Lower leg skin (tissue), 4 donors: ENCODE data around the gene RUFY3. TPM values are rescaled to one million over a fixed set of nuclear protein-coding genes. Genes with fewer than 3 reads are reported as not detected.
"Not testable (repeated sequence)": the region's sequence is repeated elsewhere in the genome, so short reads cannot be mapped to it uniquely, and the experiment has no call there.

ENCODE experiments used
- DNase-seq, 2 donors: peaks; one replicate each; pipeline ENCODE4 v3.0.0-alpha.2; 2019; ENCODE audit warnings: low spot score in 2 of 2
- H3K4me3 ChIP-seq: fragments of 200-600 bp; sonication (generic); 2 replicates; pipeline ENCODE4 v1.5.1; 2017; ENCODE audit warnings: mild to moderate bottlenecking, low read depth; ENCODE audit not compliant: poor library complexity, severe bottlenecking
- POLR2A ChIP-seq, 2 donors: fragments of 450-650 bp; IDR thresholded peaks; one replicate each; pipeline ENCODE4 v1.6.1; 2016 to 2017; ENCODE audit warnings: antibody characterized with exemption in 2 of 2, mild to moderate bottlenecking in 1 of 2, moderate library complexity in 1 of 2
- WGBS, 2 donors: methylation state at CpG; one replicate each; pipeline ENCODE4 v1.1.5; 2018; 5-methylcytosine and 5-hydroxymethylcytosine counted together
- intact Hi-C: fragments of 100-400 bp; cut with DNase I; formaldehyde crosslinking; loops from one replicate; pipeline ENCODE4 v1.15.0; 2023; ENCODE audit warnings: low total_unique reads
- total RNA-seq, 4 donors: library from RNA; depleted of rRNA; stranded (reverse); fragments of >200 nt; gene quantifications; one replicate each; pipeline ENCODE4 v1.1.0, GENCODE V29; 2016
- TF ChIP-seq, protein P1 (sequence below), 3 donors: fragments of 450-650 bp; IDR thresholded peaks; one replicate each; pipeline ENCODE4 v1.5.1; 2016; ENCODE audit warnings: antibody characterized with exemption in 3 of 3, mild to moderate bottlenecking in 3 of 3, moderate library complexity in 2 of 3

RUFY3 gene
- total RNA-seq, 4 donors from 2014 or later = 54.2 to 88.9 (median 65.7) TPM

DNA sequence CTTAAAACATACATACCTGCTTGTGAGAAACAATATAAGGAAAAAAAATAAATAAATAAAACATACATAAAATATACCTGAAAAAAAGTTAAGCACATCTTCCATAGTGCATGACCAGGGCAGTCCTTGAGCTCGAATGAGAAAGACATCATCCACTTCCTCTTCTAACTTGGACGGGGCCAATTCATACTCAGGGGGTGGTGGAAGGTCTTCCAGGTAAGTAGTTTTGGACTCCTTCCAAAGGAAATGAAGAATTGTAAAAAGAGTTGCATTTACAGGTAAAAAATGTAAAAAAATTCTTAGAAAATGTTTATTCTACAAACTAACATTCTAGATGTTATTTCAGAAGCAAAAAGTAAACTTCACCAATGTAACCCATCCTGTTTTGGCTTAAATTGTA lies 114.3 kb downstream of the RUFY3 start:
- no peak overlapping the region for H3K4me3 ChIP-seq
- intact Hi-C loops = no loop called here
- TF ChIP-seq, protein P1, sequence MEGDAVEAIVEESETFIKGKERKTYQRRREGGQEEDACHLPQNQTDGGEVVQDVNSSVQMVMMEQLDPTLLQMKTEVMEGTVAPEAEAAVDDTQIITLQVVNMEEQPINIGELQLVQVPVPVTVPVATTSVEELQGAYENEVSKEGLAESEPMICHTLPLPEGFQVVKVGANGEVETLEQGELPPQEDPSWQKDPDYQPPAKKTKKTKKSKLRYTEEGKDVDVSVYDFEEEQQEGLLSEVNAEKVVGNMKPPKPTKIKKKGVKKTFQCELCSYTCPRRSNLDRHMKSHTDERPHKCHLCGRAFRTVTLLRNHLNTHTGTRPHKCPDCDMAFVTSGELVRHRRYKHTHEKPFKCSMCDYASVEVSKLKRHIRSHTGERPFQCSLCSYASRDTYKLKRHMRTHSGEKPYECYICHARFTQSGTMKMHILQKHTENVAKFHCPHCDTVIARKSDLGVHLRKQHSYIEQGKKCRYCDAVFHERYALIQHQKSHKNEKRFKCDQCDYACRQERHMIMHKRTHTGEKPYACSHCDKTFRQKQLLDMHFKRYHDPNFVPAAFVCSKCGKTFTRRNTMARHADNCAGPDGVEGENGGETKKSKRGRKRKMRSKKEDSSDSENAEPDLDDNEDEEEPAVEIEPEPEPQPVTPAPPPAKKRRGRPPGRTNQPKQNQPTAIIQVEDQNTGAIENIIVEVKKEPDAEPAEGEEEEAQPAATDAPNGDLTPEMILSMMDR (IDR thresholded peaks at IDR 0.05) = no peak
- TF ChIP-seq POLR2A (IDR thresholded peaks at IDR 0.05) = no peak
- DNase-seq = no peak
- WGBS, 2 donors = 66 to 74% methylated on average over 2 of the region's 2 CpGs

DNA sequence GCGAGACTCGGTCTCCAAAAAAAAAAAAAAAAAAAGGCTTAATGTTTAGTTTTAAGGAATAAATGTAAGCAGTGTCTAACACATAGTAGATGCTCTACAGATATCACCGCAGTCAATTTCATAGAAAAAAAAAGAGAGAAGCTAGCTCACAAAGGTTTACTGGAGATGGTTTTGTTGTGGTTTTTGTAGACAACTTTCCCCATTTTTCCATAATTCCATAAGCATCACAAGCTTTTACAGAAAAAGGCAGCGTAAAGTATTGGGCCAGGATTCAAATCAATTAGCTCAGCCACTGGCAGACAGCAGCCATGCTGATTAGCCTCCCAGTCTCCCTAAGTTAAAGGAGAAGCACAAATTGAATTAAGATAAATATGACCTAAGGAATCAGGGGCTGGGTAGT lies 116.4 kb downstream of the RUFY3 start:
- 12 to 21% methylated on average over 4 of the region's 4 CpGs for WGBS, 2 donors
- intact Hi-C loops = no loop called here
- no peak for TF ChIP-seq POLR2A (IDR thresholded peaks at IDR 0.05)
- TF ChIP-seq, protein P1 (IDR thresholded peaks at IDR 0.05) = no peak
- DNase-seq = no peak
- peak overlapping the region; percentile 79 for H3K4me3 ChIP-seq

DNA sequence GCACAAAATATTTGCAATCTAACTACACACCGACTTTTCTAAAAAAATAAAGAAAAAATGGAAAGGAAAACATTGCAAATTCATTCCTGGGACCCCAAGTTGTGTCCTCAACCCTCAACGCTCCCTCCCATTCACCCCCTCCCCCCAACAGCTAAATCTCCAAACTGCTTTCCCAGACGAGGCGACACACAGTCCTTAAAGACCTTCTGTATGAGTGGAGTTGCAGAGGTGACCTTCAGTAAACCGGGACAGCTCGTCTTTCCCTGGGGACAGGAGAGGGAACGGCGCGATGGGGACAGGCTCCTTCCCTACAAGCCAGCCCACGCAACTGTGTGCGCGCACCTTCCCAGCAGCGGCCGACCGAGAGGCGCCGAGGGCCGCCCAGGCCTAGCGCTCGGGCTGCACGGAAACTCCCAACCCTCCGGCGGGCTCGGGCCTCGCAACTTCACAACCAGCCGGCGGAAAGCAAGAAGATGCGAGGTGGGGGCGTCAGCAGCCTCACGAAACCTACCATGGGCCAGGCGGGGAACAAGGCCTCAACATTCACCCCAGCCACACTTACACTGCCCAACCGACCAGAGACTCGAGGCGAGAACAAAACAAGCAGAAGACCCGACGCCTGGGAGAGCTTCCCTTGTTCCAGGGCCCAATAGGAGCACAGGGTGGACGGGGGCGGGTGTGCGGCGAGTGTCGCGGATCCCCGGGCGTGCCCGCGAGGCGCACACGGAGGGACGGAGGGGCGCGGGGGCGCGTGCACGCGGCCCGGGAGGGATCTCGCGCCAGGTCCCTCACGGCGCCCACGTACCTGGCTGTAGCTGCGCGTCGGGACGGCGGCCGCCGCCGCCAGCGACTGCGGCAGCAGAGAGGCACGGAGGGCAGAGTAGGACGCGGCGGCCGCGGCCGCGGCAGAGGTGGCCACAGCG lies 117.2 kb downstream of the RUFY3 start:
- peak; percentile 36 to 91 for DNase-seq
- H3K4me3 ChIP-seq = peak overlapping the region; percentile 79
- 0% methylated on average over 29 to 70 of the region's 80 CpGs for WGBS, 2 donors
- no peak for TF ChIP-seq POLR2A (IDR thresholded peaks at IDR 0.05)
- TF ChIP-seq, protein P1 (IDR thresholded peaks at IDR 0.05) = no peak
- intact Hi-C loops = no loop called here

DNA sequence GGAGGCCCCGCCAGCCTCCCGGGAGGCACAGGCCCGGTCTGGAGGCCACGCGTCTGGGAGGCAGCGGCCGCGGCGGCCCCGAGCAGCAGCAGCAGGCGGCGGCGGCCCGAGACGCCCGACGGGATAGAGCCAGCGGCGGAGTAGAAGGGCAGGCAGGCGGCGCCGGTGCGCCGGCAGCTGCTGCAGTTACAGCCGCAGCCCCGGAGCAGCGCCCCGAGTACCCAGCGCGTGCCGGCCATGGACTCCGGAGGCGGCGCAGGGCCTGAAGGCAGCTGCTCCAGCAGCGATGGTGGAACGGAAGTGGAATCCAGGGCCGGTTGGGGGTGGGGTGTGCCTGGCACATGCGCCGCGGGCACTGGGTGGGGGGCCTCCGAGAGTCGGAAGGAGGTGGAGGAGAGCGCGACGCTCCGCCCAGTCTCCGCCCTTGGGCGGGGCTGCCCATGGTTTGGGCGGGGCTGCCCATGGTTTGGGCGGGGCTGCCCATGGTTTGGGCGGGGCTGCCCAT lies 117.9 kb downstream of the RUFY3 start, which contains the start of gene GRSF1:
TSS of gene GRSF1 (minus strand) at position 302 of the 505 bp plus-strand sequence. CDS start at position 239, 63 bp downstream.
- DNase-seq = peak; percentile 91 to 98

DNA sequence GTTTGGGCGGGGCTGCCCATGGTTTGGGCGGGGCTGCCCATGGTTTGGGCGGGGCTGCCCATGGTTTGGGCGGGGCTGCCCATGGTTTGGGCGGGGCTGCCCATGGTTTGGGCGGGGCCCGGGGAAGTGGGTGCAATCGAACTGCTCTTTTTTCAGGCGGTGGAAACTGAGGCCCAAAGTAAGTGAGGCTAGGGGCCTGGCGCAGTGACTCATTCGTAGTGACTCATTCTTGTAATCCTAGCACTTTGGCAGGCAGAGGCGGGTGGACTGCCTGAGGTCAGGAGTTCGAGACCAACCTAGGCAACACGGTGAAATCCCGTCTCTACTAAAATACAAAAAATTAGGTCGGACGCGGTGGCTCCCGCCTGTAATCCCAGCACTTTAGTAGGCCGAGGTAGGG lies 118.4 kb downstream of the RUFY3 start:
- H3K4me3 ChIP-seq, intact Hi-C loops: not testable (repeated sequence)
- DNase-seq = peak; percentile 42 to 88
- WGBS, 2 donors = 46 to 54% methylated on average over 17 to 18 of the region's 20 CpGs

More for the DNA sequence above, 117.9 kb downstream of the RUFY3 start, which contains the start of gene GRSF1:
- 0 to 2% methylated on average over 6 to 11 of the region's 51 CpGs for WGBS, 2 donors
- TF ChIP-seq, protein P1 (IDR thresholded peaks at IDR 0.05) = no peak
- no peak for TF ChIP-seq POLR2A (IDR thresholded peaks at IDR 0.05)
- intact Hi-C loops = no loop called here
- H3K4me3 ChIP-seq = peak within 1 kb of the TSS; percentile 79

DNA sequence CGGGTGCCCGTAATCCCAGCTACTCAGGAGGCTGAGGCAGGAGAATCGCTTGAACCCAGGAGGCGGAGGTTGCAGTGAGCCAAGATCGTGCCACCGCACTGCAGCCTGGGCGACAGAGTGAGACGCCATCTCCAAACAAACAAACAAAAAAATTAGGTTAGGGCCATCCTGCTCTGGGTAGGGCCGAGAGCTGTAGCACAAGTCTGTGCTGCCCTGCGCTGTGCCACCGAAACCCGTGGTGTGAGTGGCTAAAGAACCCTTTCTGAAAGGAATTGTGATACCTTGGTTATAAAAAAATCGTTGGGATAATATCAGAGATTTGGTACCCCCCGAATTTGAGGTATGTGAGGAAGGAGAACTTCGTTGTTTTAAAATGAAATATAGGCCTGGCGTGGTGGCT lies 118.9 kb downstream of the RUFY3 start:
- H3K4me3 ChIP-seq, intact Hi-C loops, DNase-seq: not testable (repeated sequence)
- WGBS, 2 donors = 92% methylated on average over 16 of the region's 16 CpGs
